IPS-20b (cell line): ENCODE measurements around the gene ACER1.
A peak's percentile ranks its signal among the peaks of the same experiment; 100 is the strongest.
"Not testable (repeated sequence)": the region's sequence is repeated elsewhere in the genome, so short reads cannot be mapped to it uniquely, and the experiment has no call there.

Experiments
- H3K27ac ChIP-seq: one replicate; pipeline ENCODE4 v1.5.1; 2013; ENCODE audit warnings: low read length
- H3K27me3 ChIP-seq: 2 replicates; pipeline ENCODE4 v1.6.1; 2013; ENCODE audit warnings: mild to moderate bottlenecking, low read length, inconsistent platforms; ENCODE audit not compliant: insufficient read depth
- H3K36me3 ChIP-seq: 2 replicates; pipeline ENCODE4 v1.6.1; 2013; ENCODE audit warnings: low read depth, mild to moderate bottlenecking, inconsistent platforms, low read length, moderate library complexity; ENCODE audit not compliant: insufficient read depth
- H3K4me1 ChIP-seq: 2 replicates; pipeline ENCODE4 v1.6.1; 2013; ENCODE audit warnings: mild to moderate bottlenecking, control low read depth, inconsistent platforms, low read length, moderate library complexity; ENCODE audit not compliant: insufficient read depth
- H3K4me3 ChIP-seq: 2 replicates; pipeline ENCODE4 v1.5.1; 2013; ENCODE audit warnings: mild to moderate bottlenecking, low read length, inconsistent platforms
- H3K9ac ChIP-seq: 2 replicates; pipeline ENCODE4 v1.6.1; 2013; ENCODE audit warnings: low read depth, mild to moderate bottlenecking, inconsistent platforms, low read length, moderate library complexity
- H3K9me3 ChIP-seq: 2 replicates; pipeline ENCODE4 v1.6.1; 2013; ENCODE audit warnings: mild to moderate bottlenecking, low read depth, low read length, inconsistent platforms; ENCODE audit not compliant: insufficient read depth

The ACER1 gene

DNA sequence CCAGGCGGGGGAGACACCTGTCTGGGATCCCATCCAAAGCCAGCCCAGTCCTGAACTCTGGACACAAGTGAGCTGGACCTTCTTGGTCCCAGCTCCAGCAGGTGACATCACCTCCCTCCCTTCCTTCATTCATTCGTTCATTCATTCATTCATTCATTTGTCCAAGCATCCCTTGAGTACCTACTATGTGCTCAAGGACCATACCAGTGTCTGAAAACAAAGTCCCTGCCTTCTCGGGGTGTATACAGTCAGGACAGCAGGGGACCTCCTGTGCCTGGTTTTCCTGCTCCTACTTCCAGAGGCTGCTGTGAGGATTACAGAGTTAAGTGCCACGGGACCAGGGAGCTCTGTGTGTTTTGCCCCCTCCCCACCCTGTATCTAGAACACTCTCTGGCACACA, 14.0 kb downstream of the ACER1 start:
- Histone ChIP-seq H3K27ac (no peak overlapping the region), H3K36me3 (no peaks in the 10 kb centered on the region)

DNA sequence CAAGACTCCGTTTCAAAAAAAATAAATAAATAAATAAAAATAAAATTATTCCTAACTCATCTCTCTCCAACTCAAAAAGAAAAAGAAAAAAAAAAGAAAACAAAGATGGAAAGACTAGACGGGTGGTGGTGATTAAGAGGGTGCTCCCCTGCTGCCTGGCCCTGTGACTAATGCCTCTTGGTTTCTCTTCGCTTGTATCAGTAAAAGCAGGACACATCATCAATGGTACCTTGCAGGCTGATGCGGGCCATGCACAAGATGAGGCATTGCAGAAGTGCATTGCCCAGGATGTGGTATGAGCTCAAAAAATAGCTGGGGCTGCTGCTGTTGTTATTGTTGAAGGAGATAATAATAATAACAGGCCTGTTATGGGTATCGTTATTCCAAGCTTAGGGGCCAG, 14.6 kb downstream of the ACER1 start:
- Histone ChIP-seq H3K4me3 (no peak overlapping the region), H3K9me3 (no peaks in the 10 kb centered on the region), H3K36me3 (no peaks in the 10 kb centered on the region), H3K27ac (no peak overlapping the region), H3K27me3 (no peaks in the 10 kb centered on the region; the same call in 1 of the 2 replicates), H3K4me1 (no peaks in the 10 kb centered on the region), H3K9ac (no peak overlapping the region)

More for the DNA sequence above, 14.0 kb downstream of the ACER1 start:
- Histone ChIP-seq H3K9me3 (no peaks in the 10 kb centered on the region), H3K9ac (no peak overlapping the region), H3K27me3 (no peaks in the 10 kb centered on the region; the same call in 1 of the 2 replicates), H3K4me3 (no peak overlapping the region), H3K4me1 (no peaks in the 10 kb centered on the region)

DNA sequence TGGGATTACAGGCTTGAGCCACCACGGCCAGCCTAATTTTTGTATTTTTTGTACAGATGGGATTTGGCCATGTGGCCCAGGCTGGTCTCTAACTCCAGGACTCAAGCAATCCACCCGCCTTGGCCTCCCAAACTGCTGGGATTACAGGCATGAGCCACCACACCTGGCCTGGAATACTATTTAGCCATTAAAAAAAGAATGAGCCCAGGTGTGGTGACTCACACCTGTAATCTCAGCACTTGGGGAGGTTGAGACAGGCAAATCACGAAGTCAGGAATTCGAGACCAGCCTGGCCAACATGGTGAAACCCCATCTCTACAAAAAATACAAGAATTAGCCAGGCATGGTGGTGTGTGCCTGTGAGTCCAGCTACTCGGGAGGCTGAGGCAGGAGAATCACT, 17.8 kb downstream of the ACER1 start:
- not testable (repeated sequence) for H3K4me3 ChIP-seq, H3K9me3 ChIP-seq, H3K27ac ChIP-seq, H3K9ac ChIP-seq, H3K27me3 ChIP-seq, H3K4me1 ChIP-seq, H3K36me3 ChIP-seq

DNA sequence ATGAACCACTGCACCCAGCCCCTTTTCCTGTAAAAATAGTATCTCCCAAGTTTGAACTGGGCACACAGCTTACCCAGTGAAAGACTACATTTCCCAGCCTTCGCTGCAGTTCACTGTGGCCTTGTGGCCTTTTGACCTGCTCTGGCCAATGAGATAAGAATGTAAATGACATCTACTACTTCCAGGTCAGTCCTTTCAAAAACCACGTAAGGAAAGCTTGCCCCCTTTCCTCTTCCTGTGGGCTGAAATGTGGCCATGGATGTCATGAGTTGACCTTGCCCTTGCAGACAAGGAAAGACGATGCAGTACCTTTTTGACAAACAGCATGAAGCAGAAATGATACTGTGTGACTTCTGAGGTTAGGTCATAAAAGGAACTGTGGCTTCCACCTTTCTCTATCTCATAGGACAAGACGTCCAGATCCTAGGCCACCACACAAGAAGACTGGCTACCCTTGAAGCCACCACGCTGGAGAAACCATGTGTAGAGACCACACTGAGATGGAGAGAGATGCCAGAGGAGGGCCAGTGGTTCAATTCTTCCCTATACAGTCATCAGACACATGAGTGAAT, 19.9 kb downstream of the ACER1 start:
- no peaks in the 10 kb centered on the region for H3K36me3 ChIP-seq
- H3K27ac ChIP-seq: no peak overlapping the region
- peaks cover 6% of the 10 kb centered on the region; the same call in 1 of the 2 replicates for H3K9me3 ChIP-seq
- no peak overlapping the region for H3K9ac ChIP-seq
- no peak overlapping the region for H3K4me3 ChIP-seq
- H3K4me1 ChIP-seq: no peaks in the 10 kb centered on the region
- H3K27me3 ChIP-seq: no peaks in the 10 kb centered on the region

DNA sequence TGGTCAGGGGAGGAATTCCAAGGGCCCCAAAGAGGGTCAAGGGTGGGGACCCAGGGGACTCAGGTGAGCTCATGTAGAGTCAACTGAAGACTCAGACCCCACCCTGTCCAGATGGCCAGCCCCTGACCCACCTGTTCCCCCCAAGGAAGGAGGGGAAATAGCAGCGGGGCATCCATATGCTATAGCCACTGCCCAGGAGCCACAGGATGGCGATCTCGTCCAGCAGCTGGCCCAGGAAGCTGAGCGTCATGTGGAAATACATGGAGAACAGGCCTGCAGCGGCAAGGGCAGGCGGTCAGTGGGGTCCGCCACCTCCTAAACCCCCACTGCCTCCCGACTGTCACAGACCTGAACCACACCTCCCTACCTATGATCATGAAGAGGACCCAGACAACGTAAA, 21.4 kb downstream of the ACER1 start:
- no peaks in the 10 kb centered on the region for H3K27me3 ChIP-seq
- no peaks in the 10 kb centered on the region for H3K36me3 ChIP-seq
- no peak overlapping the region for H3K27ac ChIP-seq
- H3K4me1 ChIP-seq: no peaks in the 10 kb centered on the region
- no peak overlapping the region for H3K4me3 ChIP-seq
- peaks cover 6% of the 10 kb centered on the region; the same call in 1 of the 2 replicates for H3K9me3 ChIP-seq
- H3K9ac ChIP-seq: no peak overlapping the region

DNA sequence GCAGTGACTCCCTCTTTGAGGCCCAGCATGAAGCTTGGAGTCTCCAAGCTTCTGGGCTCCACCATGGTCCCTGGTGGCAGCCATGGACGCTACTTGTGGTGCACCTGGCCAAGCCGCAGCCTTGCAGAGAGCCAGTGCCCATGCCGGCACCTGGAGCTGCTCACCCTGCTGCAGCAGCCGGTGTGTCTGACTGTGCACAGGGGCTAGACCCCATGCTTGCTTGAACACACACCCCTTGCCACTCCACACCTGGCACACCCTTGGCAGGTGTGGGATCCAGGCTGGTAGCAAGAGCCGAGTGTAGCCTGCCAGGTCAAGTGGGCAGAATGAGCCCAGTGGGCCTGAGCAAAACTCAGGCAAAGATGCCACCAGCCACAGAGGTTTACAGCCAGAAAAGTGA, 35.0 kb downstream of the ACER1 start:
- H3K27me3 ChIP-seq: no peaks in the 10 kb centered on the region
- no peaks in the 10 kb centered on the region for H3K36me3 ChIP-seq
- H3K4me3 ChIP-seq: no peak overlapping the region
- no peaks in the 10 kb centered on the region for H3K4me1 ChIP-seq
- no peak overlapping the region for H3K9ac ChIP-seq
- peaks cover 44% of the 10 kb centered on the region for H3K9me3 ChIP-seq
- H3K27ac ChIP-seq: no peak overlapping the region

DNA sequence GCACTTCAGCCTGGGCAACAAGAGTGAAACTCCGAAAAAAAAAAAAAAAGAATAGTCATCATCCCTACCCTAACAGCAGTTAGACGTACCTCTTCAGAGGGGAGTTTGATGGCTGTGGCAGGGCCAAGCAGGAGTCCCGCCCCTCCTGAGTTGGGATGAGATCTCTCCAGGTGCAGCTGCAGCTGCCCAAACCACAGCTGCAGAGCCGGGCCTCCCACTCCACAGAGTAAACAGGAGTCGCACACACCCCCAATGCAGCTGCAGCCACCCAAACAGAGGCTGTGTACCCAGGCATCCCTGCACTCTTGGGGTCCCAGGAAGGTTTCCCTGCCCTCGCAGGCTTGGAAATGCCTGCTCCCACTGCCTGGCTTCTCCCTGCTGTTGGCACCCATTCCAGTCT, 36.2 kb downstream of the ACER1 start:
- Histone ChIP-seq H3K27me3 (no peaks in the 10 kb centered on the region), H3K4me3 (no peak overlapping the region), H3K9me3 (peaks cover 54% of the 10 kb centered on the region), H3K9ac (no peak overlapping the region), H3K27ac (no peak overlapping the region), H3K4me1 (no peaks in the 10 kb centered on the region), H3K36me3 (no peaks in the 10 kb centered on the region)

DNA sequence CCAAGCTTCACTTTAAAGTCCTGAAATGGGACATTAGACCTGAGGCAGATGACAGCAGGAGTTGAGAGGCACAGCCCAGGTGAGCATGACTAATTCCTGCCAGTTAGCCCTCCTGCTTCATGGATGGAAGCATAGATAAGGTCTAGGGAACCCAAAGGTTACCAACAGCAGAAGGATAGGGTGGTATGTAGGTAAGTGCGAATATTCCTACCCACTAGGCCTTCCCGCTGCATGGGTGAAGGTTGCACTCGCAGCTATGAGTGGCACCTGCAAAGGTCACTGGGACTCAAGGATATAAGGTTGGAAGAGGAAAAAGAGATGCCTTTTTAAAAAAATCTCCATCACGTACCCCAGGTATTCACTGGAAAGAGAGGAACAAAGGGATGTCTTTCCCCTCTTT, 41.4 kb downstream of the ACER1 start:
- H3K27ac ChIP-seq: no peak overlapping the region
- H3K4me3 ChIP-seq: peak overlapping the region; percentile 17; the same call in 1 of the 2 replicates
- H3K27me3 ChIP-seq: no peaks in the 10 kb centered on the region
- no peaks in the 10 kb centered on the region for H3K4me1 ChIP-seq
- H3K9ac ChIP-seq: no peak overlapping the region
- peaks cover 85% of the 10 kb centered on the region for H3K9me3 ChIP-seq
- no peaks in the 10 kb centered on the region for H3K36me3 ChIP-seq

DNA sequence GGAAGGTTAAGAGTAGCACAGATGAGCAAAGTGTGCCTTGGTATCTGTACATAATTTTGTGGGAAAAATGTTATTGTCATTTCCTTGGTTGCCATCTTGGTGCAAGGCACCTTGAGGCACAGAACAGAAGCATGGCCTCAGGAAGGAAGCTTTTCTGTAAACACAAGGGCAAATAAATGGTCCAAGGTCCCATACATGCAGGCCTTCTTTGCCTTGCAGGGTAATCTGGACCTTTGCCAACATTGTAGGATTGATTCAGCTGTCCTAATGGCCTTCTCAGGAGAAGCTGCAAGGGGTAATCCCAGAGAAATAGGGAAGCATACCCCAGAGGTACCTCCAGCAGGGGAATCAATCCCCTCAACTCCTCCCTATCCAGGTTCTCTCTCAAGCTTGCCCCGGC, 44.7 kb downstream of the ACER1 start:
- Histone ChIP-seq H3K9me3 (peaks cover 71% of the 10 kb centered on the region), H3K4me3 (no peak overlapping the region), H3K9ac (no peak overlapping the region), H3K27me3 (no peaks in the 10 kb centered on the region), H3K36me3 (no peaks in the 10 kb centered on the region), H3K4me1 (no peaks in the 10 kb centered on the region), H3K27ac (no peak overlapping the region)

DNA sequence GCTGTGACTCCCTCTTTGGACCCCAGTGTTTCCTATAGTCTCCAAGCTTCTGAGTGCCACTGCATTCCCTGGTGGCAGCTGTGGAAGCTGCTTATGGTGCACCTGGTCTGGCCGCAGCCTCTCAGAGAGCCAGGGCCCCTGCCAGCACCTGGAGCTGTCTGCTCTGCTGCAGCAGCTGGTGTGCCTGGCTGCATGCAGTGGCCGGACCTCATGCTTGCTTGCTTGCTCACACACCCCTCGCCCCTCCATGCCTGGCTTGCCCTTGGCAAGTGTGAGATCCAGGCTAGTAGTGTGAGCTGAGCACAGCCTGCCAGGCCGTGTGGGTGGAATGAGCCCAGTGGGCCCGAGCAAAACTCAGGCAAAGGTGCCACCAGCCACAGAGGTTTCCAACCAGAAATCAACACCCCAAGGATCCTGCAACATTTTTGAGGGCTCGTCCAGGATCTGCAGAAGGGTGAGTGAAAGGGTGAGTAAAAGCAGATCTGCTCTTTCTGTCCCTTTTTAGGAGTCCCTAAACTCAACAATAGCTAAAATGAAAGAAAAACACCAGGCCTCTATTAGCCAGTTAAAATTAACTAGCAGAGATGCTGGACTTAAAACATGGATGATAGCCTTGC, 46.0 kb downstream of the ACER1 start:
- no peaks in the 10 kb centered on the region for H3K27me3 ChIP-seq
- H3K9me3 ChIP-seq: peaks cover 62% of the 10 kb centered on the region
- no peak overlapping the region for H3K4me3 ChIP-seq
- H3K36me3 ChIP-seq: no peaks in the 10 kb centered on the region
- H3K4me1 ChIP-seq: no peaks in the 10 kb centered on the region
- no peak overlapping the region for H3K9ac ChIP-seq
- no peak overlapping the region for H3K27ac ChIP-seq

DNA sequence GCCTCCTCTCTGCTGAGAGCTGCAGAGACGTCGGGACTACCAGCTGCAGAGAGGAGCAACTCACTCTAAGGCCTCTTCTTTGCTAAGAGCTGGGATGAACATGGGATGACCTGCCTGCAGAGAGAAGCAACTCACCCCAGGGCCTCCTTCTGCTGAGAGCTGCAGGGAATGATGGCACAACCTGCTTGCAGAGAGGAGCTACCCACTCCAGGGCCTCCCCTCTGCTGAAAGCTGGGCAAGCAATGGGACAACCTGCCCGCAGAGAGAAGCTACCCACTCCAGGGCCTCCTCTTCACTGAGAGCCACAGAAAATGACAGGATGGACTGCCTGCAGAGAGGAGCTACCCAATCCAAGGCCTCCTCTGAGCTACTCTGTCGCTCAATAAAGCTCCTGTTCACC, 46.7 kb downstream of the ACER1 start:
- no peak overlapping the region for H3K27ac ChIP-seq
- H3K4me3 ChIP-seq: no peak overlapping the region
- H3K4me1 ChIP-seq: no peaks in the 10 kb centered on the region
- peaks cover 55% of the 10 kb centered on the region for H3K9me3 ChIP-seq
- no peak overlapping the region for H3K9ac ChIP-seq
- H3K27me3 ChIP-seq: no peaks in the 10 kb centered on the region
- H3K36me3 ChIP-seq: no peaks in the 10 kb centered on the region

DNA sequence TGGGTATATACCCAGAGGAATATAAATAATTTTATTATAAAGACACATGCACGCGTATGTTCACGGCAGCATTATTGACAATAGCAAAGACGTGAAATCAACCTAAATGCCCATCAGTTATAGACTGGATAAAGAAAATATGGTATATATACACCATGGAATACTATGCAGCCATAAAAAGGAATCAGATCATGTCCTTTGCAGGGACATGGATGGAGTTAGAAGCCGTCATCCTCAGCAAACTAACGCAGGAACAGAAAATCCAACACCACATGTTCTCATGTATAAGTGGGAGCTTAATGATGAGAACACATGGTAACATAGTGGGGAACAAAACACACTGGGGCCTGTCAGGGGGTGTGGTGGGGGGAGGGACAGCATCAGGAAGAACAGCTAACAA, 51.0 kb downstream of the ACER1 start:
- not testable (repeated sequence) for H3K4me3 ChIP-seq, H3K9ac ChIP-seq, H3K27ac ChIP-seq, H3K4me1 ChIP-seq, H3K27me3 ChIP-seq, H3K36me3 ChIP-seq
- peaks cover 19% of the 10 kb centered on the region for H3K9me3 ChIP-seq
